IMR-90 (cell line): ENCODE data around the gene RNF31. TPM values are rescaled to one million over a fixed set of nuclear protein-coding genes. Genes with fewer than 3 reads are reported as not detected.
A peak's percentile ranks its signal among the peaks of the same experiment; 100 is the strongest.

Source experiments
- ATAC-seq: fragments of 200-7000 bp; cut with Tn5 transposase; 2 replicates; pipeline ENCODE4 v1.9.1; 2020; ENCODE audit warnings: low read depth, mild to moderate bottlenecking, moderate library complexity
- BruUV-seq: library from RNA; stranded (reverse); fragments of 400-500 nt; replicated peaks from 2 replicates; lab custom pipeline; 2021; lab: Mats Ljungman, UMichigan
- CTCF ChIA-PET: fragments of 300-600 bp; formaldehyde crosslinking; extraction: SDS; loops from one replicate; lab custom pipeline; 2021; ENCODE audit warnings: antibody characterized with exemption; lab: Yijun Ruan, JAX
- POLR2A ChIA-PET: fragments of 300-600 bp; sonication (Branson Sonifier 250); formaldehyde crosslinking; loops from one replicate; lab custom pipeline; 2022; ENCODE audit warnings: antibody characterized with exemption; ENCODE audit not compliant: unreplicated experiment; lab: Charles Lee
- DNase-seq: peaks from one replicate; pipeline ENCODE4 v3.0.0; 2013
- H2AFZ ChIP-seq: replicated peaks from 2 replicates; pipeline ENCODE3; 2013; ENCODE audit warnings: low read length, mild to moderate bottlenecking; ENCODE audit not compliant: poor library complexity
- H2AK5ac ChIP-seq: 2 replicates; pipeline ENCODE4 v1.6.1; 2013; ENCODE audit warnings: low read depth, low read length, inconsistent platforms
- H2AK9ac ChIP-seq: replicated peaks from 2 replicates; pipeline ENCODE3; 2013; ENCODE audit warnings: mild to moderate bottlenecking, low read depth, low read length, moderate library complexity; ENCODE audit not compliant: poor library complexity
- H2BK120ac ChIP-seq: 2 replicates; pipeline ENCODE4 v1.6.1; 2013; ENCODE audit warnings: low read depth, low read length, inconsistent platforms
- H2BK15ac ChIP-seq: 3 replicates; pipeline ENCODE4 v1.6.1; 2013; ENCODE audit warnings: low read depth, low read length, inconsistent platforms
- H2BK20ac ChIP-seq: 2 replicates; pipeline ENCODE4 v1.6.1; 2013; ENCODE audit warnings: low read depth, mild to moderate bottlenecking, inconsistent platforms, low read length, moderate library complexity
- H2BK5ac ChIP-seq: 2 replicates; pipeline ENCODE4 v1.6.1; 2013; ENCODE audit warnings: mild to moderate bottlenecking, low read depth, low read length, inconsistent platforms; ENCODE audit not compliant: poor library complexity, severe bottlenecking
- H3K14ac ChIP-seq: replicated peaks from 2 replicates; pipeline ENCODE4 v1.6.1; 2013; ENCODE audit warnings: low read depth, low read length, inconsistent platforms
- H3K18ac ChIP-seq: 2 replicates; pipeline ENCODE4 v1.6.1; 2013; ENCODE audit warnings: low read depth, low read length, control low read depth
- H3K23ac ChIP-seq: 2 replicates; pipeline ENCODE4 v1.6.1; 2013; ENCODE audit warnings: low read depth, low read length, inconsistent platforms
- H3K27ac ChIP-seq: 2 replicates; pipeline ENCODE4 v1.5.1; 2013; ENCODE audit warnings: mild to moderate bottlenecking, control low read depth, low read length; ENCODE audit not compliant: insufficient read depth
- H3K27me3 ChIP-seq: 2 replicates; pipeline ENCODE4 v1.6.1; 2013; ENCODE audit warnings: low read length; ENCODE audit not compliant: control insufficient read depth, insufficient read depth
- H3K36me3 ChIP-seq: 2 replicates; pipeline ENCODE4 v1.6.1; 2013; ENCODE audit warnings: low read length, mixed read lengths; ENCODE audit not compliant: control insufficient read depth, insufficient read depth
- H3K4ac ChIP-seq: 2 replicates; pipeline ENCODE4 v1.6.1; 2013; ENCODE audit warnings: low read depth, low read length, inconsistent platforms
- H3K4me1 ChIP-seq: 2 replicates; pipeline ENCODE4 v1.6.1; 2013; ENCODE audit warnings: low read length, mixed read lengths; ENCODE audit not compliant: control insufficient read depth, insufficient read depth
- H3K4me2 ChIP-seq: 2 replicates; pipeline ENCODE4 v1.6.1; 2013; ENCODE audit warnings: low read depth, mild to moderate bottlenecking, control low read depth, low read length, moderate library complexity
- H3K4me3 ChIP-seq: 2 replicates; pipeline ENCODE4 v1.5.1; 2013; ENCODE audit warnings: low read depth, mild to moderate bottlenecking, control low read depth, low read length, moderate library complexity; ENCODE audit not compliant: insufficient read depth
- H3K56ac ChIP-seq: 2 replicates; pipeline ENCODE4 v1.6.1; 2013; ENCODE audit warnings: low read length, inconsistent platforms; ENCODE audit not compliant: insufficient read depth; ENCODE audit errors: extremely low read depth
- H3K79me1 ChIP-seq, 2 experiments: 2 replicates each; pipeline ENCODE4 v1.6.1; 2013; ENCODE audit warnings: low read length in 2 of 2, inconsistent platforms in 1 of 2, low read depth in 1 of 2
- H3K9ac ChIP-seq: 2 replicates; pipeline ENCODE4 v1.6.1; 2013; ENCODE audit warnings: low read depth, low read length, control low read depth
- H3K9me1 ChIP-seq: 2 replicates; pipeline ENCODE4 v1.6.1; 2013; ENCODE audit warnings: low read length, inconsistent platforms; ENCODE audit not compliant: insufficient read depth
- H3K9me3 ChIP-seq: 2 replicates; pipeline ENCODE4 v1.6.1; 2013; ENCODE audit warnings: low read length; ENCODE audit not compliant: control insufficient read depth, insufficient read depth
- H4K20me1 ChIP-seq: 2 replicates; pipeline ENCODE4 v1.6.1; 2013; ENCODE audit warnings: low read length, inconsistent platforms; ENCODE audit not compliant: insufficient read depth
- H4K5ac ChIP-seq: 2 replicates; pipeline ENCODE4 v1.6.1; 2013; ENCODE audit warnings: mild to moderate bottlenecking, low read depth, low read length, control low read depth
- H4K8ac ChIP-seq, 2 experiments: 2 replicates each; pipeline ENCODE4 v1.6.1; 2013; ENCODE audit warnings: low read depth in 2 of 2, low read length in 2 of 2, control low read depth in 1 of 2, inconsistent platforms in 1 of 2
- H4K91ac ChIP-seq: 2 replicates; pipeline ENCODE4 v1.6.1; 2013; ENCODE audit warnings: low read depth, low read length, inconsistent platforms; ENCODE audit not compliant: insufficient read depth
- BHLHE40 ChIP-seq: fragments of 150-350 bp; IDR thresholded peaks from 2 replicates; pipeline ENCODE4 v1.6.1; 2016; ENCODE audit warnings: mild to moderate bottlenecking, low read depth, low read length
- CEBPB ChIP-seq: IDR thresholded peaks from 2 replicates; pipeline ENCODE4 v1.6.1; 2012; ENCODE audit warnings: low read depth, low read length, improper control_type of control experiment
- CHD1 ChIP-seq: IDR thresholded peaks from 2 replicates; pipeline ENCODE4 v1.6.1; 2012; ENCODE audit warnings: low read depth, low read length, improper control_type of control experiment
- CTCF ChIP-seq: conservative IDR thresholded peaks from 2 replicates; pipeline ENCODE4 v1.5.1; 2012; ENCODE audit warnings: mild to moderate bottlenecking, low read depth, low read length, improper control_type of control experiment
- ELK1 ChIP-seq: fragments of 150-350 bp; IDR thresholded peaks from 2 replicates; pipeline ENCODE4 v1.6.1; 2016; ENCODE audit warnings: low read depth, mild to moderate bottlenecking, low read length, moderate library complexity, borderline replicate concordance
- FOS ChIP-seq: fragments of 150-350 bp; IDR thresholded peaks from 2 replicates; pipeline ENCODE4 v1.6.1; 2016; ENCODE audit warnings: low read depth, low read length
- MAFK ChIP-seq: IDR thresholded peaks from 2 replicates; pipeline ENCODE4 v1.6.1; 2012; ENCODE audit warnings: low read depth, low read length, improper control_type of control experiment
- MAZ ChIP-seq: IDR thresholded peaks from 2 replicates; pipeline ENCODE4 v1.6.1; 2012; ENCODE audit warnings: low read depth, mild to moderate bottlenecking, low read length, improper control_type of control experiment, moderate library complexity, borderline replicate concordance
- MXI1 ChIP-seq: IDR thresholded peaks from 2 replicates; pipeline ENCODE4 v1.6.1; 2012; ENCODE audit warnings: low read depth, mild to moderate bottlenecking, low read length, moderate library complexity, borderline replicate concordance
- NFE2L2 ChIP-seq: fragments of 150-350 bp; IDR thresholded peaks from 2 replicates; pipeline ENCODE4 v1.6.1; 2016; ENCODE audit warnings: low read depth, mild to moderate bottlenecking, low read length
- POLR2A ChIP-seq: IDR thresholded peaks from 2 replicates; pipeline ENCODE4 v1.6.1; 2012; ENCODE audit warnings: mild to moderate bottlenecking, low read depth, low read length
- RAD21 ChIP-seq: IDR thresholded peaks from 2 replicates; pipeline ENCODE4 v1.6.1; 2012; ENCODE audit warnings: low read length, improper control_type of control experiment
- RCOR1 ChIP-seq: IDR thresholded peaks from 2 replicates; pipeline ENCODE4 v1.6.1; 2012; ENCODE audit warnings: mild to moderate bottlenecking, low read length, improper control_type of control experiment; ENCODE audit not compliant: insufficient replicate concordance
- RFX5 ChIP-seq: IDR thresholded peaks from 2 replicates; pipeline ENCODE4 v1.8.0; 2012; ENCODE audit warnings: low read depth, mild to moderate bottlenecking, low read length, moderate library complexity
- SMC3 ChIP-seq: fragments of 150-350 bp; IDR thresholded peaks from 2 replicates; pipeline ENCODE4 v1.6.1; 2016; ENCODE audit warnings: low read depth, mild to moderate bottlenecking, antibody characterized with exemption, low read length, moderate library complexity
- USF2 ChIP-seq: fragments of 150-350 bp; IDR thresholded peaks from 2 replicates; pipeline ENCODE4 v1.6.1; 2017; ENCODE audit warnings: mild to moderate bottlenecking, antibody characterized with exemption, low read length, low read depth
- WGBS, 2 experiments: methylation state at CpG; one replicate each; pipeline versions ENCODE4 v1.1.5 to v1.1.7; 2013; ENCODE audit warnings: missing lambda C conversion rate in 2 of 2; ENCODE audit not compliant: insufficient read length in 1 of 2; ENCODE audit errors: extremely low coverage in 2 of 2; 5-methylcytosine and 5-hydroxymethylcytosine counted together
- dilution Hi-C: fragments of 300-500 bp; cut with HindIII; formaldehyde crosslinking; loops from one replicate; pipeline ENCODE4 v1.14.3; 2018; ENCODE audit warnings: low sequenced_read_pairs; ENCODE audit not compliant: unreplicated experiment
- in situ Hi-C: fragments of 300-500 bp; cut with MboI; formaldehyde crosslinking; loops from 3 replicates; pipeline ENCODE4 v1.14.3; 2019; ENCODE audit warnings: low sequenced_read_pairs, inconsistent platforms, mixed read lengths
- intact Hi-C: fragments of 100-400 bp; cut with micrococcal nuclease; formaldehyde crosslinking; loops from 2 replicates; pipeline ENCODE4 v1.10.0; 2022
- polyA plus RNA-seq, 3 experiments: library from polyadenylated mRNA; depleted of rRNA; stranded (reverse); fragments of >200 nt; gene quantifications; 2 replicates each; pipeline ENCODE4 v1.2.3, GENCODE V29; 2012; ENCODE audit warnings: low replicate concordance in 1 of 3
- total RNA-seq: library from RNA; depleted of rRNA; stranded (reverse); fragments of >200 nt; gene quantifications from 2 replicates; pipeline ENCODE4 v1.2.3, GENCODE V29; 2012

The RNF31 gene
- total and polyA plus RNA-seq, 2 of the 4 experiments (the other 2 are of a cell fraction) = 31.6 to 37.5 TPM

GRCh38 chr14:24098229-24098926 is 48.9 kb upstream of the RNF31 start:
- no peak overlapping the region for H3K27ac ChIP-seq
- no peak overlapping the region for H3K4ac ChIP-seq
- no peak overlapping the region for H3K4me3 ChIP-seq
- intact Hi-C loops (no loop called here), in situ Hi-C loops (loop anchor here (10.0 kb wide), 1 partner anchor 124 kb away; no protein-coding TSS in a partner anchor), dilution Hi-C loops (no loop called here)
- no peak overlapping the region for H3K4me2 ChIP-seq
- H3K23ac ChIP-seq = no peak overlapping the region
- no peak overlapping the region for H4K8ac ChIP-seq
- peaks cover 38% of the 10 kb centered on the region for H3K36me3 ChIP-seq
- H3K18ac ChIP-seq = no peak overlapping the region
- H2AFZ ChIP-seq = no peak overlapping the region
- no peaks in the 10 kb centered on the region for H3K27me3 ChIP-seq
- no peak overlapping the region for H2BK5ac ChIP-seq
- H2AK9ac ChIP-seq = peak overlapping the region; percentile 47
- TF ChIP-seq BHLHE40 (no peak), MAFK (no peak), POLR2A (no peak), CTCF (no peak), RFX5 (no peak), RAD21 (no peak), NFE2L2 (no peak), MXI1 (no peak), MAZ (no peak), CHD1 (no peak), USF2 (no peak), ELK1 (no peak), SMC3 (no peak), RCOR1 (no peak), CEBPB (no peak), FOS (no peak)
- H2BK15ac ChIP-seq = no peak overlapping the region
- no peak for ATAC-seq
- no peak overlapping the region for H4K5ac ChIP-seq
- H4K91ac ChIP-seq = no peak overlapping the region
- H3K9me3 ChIP-seq = no peaks in the 10 kb centered on the region
- peaks cover 17% of the 10 kb centered on the region for H3K9me1 ChIP-seq
- H3K9ac ChIP-seq = no peak overlapping the region
- H2AK5ac ChIP-seq = no peak overlapping the region
- peaks cover 19% of the 10 kb centered on the region; the same call in 1 of the 2 replicates for H4K20me1 ChIP-seq
- no peak overlapping the region for H2BK120ac ChIP-seq
- H3K14ac ChIP-seq = no peak overlapping the region
- WGBS, 2 experiments = 97% methylated on average over 7 of the region's 16 CpGs; no CpG with 5 or more reads in 1 of the 2 experiments
- DNase-seq = no peak
- H3K4me1 ChIP-seq = peaks cover 8% of the 10 kb centered on the region
- ChIA-PET POLR2A (no interaction called here), CTCF (no interaction called here)
- no peak overlapping the region for H2BK20ac ChIP-seq
- no peak overlapping the region for H3K56ac ChIP-seq
- peaks cover 16 to 41% of the 10 kb centered on the region in 2 experiments for H3K79me1 ChIP-seq
- BruUV-seq = no TSS peak
